ENCODE results near the gene TRPV6. TPM values are rescaled to one million over a fixed set of nuclear protein-coding genes. Genes with fewer than 3 reads are reported as not detected.
A peak's percentile ranks its signal among the peaks of the same experiment; 100 is the strongest.

The TRPV6 gene
- total RNA-seq, 6 donors from 2014 or later = 0.23 to 1.5 (median 0.68) TPM

DNA sequence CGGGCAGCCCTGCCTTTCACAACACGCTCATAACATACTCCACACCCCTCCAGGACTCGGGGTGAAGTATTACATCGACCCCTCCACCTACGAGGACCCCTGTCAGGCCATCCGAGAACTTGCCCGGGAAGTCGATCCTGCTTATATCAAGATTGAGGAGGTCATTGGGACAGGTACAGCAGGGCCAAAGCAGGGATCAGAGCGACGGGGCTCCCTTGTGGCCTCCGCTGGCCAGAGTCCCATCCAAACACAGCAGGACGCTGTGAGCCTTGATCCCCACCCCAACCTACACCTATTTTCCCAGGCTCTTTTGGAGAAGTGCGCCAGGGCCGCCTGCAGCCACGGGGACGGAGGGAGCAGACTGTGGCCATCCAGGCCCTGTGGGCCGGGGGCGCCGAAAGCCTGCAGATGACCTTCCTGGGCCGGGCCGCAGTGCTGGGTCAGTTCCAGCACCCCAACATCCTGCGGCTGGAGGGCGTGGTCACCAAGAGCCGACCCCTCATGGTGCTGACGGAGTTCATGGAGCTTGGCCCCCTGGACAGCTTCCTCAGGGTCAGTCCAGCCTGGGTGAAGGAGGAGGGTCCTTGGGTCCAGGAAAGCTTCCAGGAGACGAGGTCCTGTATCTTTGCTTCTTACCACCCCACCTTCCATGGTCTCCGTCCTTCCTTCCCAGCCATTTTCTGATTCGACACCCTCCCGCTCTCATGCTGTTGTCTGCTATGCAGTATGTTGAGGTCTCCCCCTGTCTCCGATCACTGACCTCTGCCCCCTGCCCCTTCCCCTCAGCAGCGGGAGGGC is 17.2 kb downstream of the TRPV6 start:
- TF ChIP-seq, protein P1, sequence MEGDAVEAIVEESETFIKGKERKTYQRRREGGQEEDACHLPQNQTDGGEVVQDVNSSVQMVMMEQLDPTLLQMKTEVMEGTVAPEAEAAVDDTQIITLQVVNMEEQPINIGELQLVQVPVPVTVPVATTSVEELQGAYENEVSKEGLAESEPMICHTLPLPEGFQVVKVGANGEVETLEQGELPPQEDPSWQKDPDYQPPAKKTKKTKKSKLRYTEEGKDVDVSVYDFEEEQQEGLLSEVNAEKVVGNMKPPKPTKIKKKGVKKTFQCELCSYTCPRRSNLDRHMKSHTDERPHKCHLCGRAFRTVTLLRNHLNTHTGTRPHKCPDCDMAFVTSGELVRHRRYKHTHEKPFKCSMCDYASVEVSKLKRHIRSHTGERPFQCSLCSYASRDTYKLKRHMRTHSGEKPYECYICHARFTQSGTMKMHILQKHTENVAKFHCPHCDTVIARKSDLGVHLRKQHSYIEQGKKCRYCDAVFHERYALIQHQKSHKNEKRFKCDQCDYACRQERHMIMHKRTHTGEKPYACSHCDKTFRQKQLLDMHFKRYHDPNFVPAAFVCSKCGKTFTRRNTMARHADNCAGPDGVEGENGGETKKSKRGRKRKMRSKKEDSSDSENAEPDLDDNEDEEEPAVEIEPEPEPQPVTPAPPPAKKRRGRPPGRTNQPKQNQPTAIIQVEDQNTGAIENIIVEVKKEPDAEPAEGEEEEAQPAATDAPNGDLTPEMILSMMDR (IDR thresholded peaks at IDR 0.05) = no peak
- TF ChIP-seq POLR2AphosphoS5 (IDR thresholded peaks at IDR 0.05) = no peak

DNA sequence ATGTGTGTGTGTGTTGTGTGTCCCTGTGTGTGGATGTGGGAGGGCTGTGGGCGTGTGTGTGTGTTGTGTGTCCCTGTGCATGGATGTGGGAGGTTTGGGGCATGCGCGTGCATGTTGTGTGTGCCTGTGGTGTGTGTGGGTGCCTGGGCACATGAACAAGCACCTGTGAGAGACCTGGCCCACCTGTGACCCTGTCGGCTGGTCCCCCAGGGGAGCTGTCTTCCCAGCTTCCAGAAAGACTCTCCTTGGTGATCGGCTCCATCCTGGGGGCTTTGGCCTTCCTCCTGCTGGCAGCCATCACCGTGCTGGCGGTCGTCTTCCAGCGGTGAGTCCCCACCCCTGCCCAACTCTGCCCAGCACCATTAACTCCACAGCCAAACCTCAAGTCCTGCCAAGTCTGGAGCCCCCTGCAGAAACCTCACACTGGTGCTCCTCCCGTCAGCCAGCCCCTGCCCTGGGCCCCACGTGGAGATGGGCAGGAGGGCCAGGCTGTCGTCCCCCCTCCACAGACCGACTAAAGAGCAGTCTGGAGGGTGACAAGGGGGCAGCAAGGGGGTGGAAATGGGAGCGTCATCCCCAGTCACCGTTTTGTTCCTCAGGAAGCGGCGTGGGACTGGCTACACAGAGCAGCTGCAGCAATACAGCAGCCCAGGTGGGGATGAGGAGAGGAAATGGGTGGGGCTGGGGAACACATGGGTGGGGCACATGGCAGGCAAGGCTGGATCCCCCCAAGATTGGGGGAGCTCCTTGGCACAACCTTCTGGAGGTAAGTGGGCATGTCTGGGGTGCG is 18.0 kb downstream of the TRPV6 start:
- no peak for TF ChIP-seq POLR2A (IDR thresholded peaks at IDR 0.05)
- TF ChIP-seq, protein P1 (IDR thresholded peaks at IDR 0.05) = no peak
- no peak for TF ChIP-seq POLR2AphosphoS5 (IDR thresholded peaks at IDR 0.05)
- TF ChIP-seq EP300 (IDR thresholded peaks at IDR 0.05) = no peak
- Histone ChIP-seq H3K4me3 (no peak overlapping the region), H3K27me3 (no peaks in the 10 kb centered on the region), H3K36me3 (peaks cover 0 to 6% (median 0%) of the 10 kb centered on the region in 4 donors), H3K9me3 (no peaks in the 10 kb centered on the region), H3K4me1 (no peaks in the 10 kb centered on the region), H3K27ac (no peak overlapping the region)
- 76 to 81% methylated on average over 9 to 18 of the region's 18 CpGs for WGBS, 2 donors
- DNase-seq (peak in 1 of 2 donors; percentile 49), ATAC-seq (ENCODE audit: low FRiP score in 2 of 2) (no peak)

More for the DNA sequence above, 17.2 kb downstream of the TRPV6 start:
- Histone ChIP-seq H3K4me3 (no peak overlapping the region), H3K27me3 (no peaks in the 10 kb centered on the region), H3K27ac (no peak overlapping the region), H3K4me1 (no peaks in the 10 kb centered on the region), H3K9me3 (no peaks in the 10 kb centered on the region), H3K36me3 (peaks cover 0 to 6% (median 0%) of the 10 kb centered on the region in 4 donors)
- DNase-seq = peak in 1 of 2 donors; percentile 83
- WGBS, 2 donors = 75 to 86% methylated on average over 23 to 30 of the region's 31 CpGs
- no peak for ATAC-seq (ENCODE audit: low FRiP score in 2 of 2)

DNA sequence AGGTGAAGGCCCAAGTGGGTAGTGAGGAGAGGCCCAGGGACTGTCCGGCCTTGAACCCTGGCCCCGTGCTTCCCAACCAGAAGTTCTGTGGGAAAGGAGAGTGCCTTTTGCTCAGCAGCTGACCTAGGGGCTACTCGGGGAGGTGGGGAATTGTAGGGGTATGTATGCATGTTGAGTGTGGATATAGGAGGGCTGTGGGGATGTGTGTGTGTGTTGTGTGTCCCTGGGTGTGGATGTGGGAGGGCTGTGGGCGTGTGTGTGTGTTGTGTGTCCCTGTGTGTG is 18.5 kb downstream of the TRPV6 start:
- TF ChIP-seq EP300 (IDR thresholded peaks at IDR 0.05) (no peak), POLR2AphosphoS5 (IDR thresholded peaks at IDR 0.05) (no peak), POLR2A (IDR thresholded peaks at IDR 0.05) (no peak)
- TF ChIP-seq, protein P1 (IDR thresholded peaks at IDR 0.05) = no peak
- Histone ChIP-seq H3K27me3 (no peaks in the 10 kb centered on the region), H3K36me3 (peaks cover 0 to 6% (median 0%) of the 10 kb centered on the region in 4 donors), H3K4me1 (no peaks in the 10 kb centered on the region), H3K4me3 (no peak overlapping the region), H3K27ac (no peak overlapping the region), H3K9me3 (no peaks in the 10 kb centered on the region)
- DNase-seq = no peak
- 71 to 77% methylated on average over 4 of the region's 4 CpGs for WGBS, 2 donors
- ATAC-seq (ENCODE audit: low FRiP score in 2 of 2) = no peak

DNA sequence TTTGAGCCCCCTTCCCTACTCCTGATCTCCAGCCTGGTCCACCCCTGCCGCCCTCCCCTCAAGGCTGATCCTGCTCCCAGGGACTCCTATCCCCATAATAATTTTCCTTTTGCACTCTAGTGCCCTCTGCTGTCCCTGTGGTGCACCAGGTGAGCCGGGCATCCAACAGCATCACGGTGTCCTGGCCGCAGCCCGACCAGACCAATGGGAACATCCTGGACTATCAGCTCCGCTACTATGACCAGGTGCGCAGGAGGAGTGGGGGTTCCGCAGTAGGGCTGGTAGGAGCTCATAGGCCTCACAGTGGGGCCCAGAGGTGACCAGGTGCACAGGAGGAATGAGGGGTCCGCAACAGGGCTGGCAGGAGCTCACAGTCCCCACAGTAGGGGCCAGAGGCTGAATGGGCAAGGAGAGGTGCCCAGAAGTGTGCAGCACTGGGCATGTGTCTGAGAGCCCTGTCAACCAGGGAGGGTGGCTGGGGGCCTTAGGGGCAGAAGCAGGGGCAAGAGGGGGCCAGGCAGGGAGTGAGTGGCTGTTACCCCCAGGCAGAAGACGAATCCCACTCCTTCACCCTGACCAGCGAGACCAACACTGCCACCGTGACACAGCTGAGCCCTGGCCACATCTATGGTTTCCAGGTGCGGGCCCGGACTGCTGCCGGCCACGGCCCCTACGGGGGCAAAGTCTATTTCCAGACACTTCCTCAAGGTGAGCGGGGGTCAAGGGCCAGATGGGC is 19.0 kb downstream of the TRPV6 start:
- no peak overlapping the region for H3K4me3 ChIP-seq
- no peak for TF ChIP-seq EP300 (IDR thresholded peaks at IDR 0.05)
- TF ChIP-seq POLR2A (IDR thresholded peaks at IDR 0.05) = no peak
- TF ChIP-seq, protein P1 (IDR thresholded peaks at IDR 0.05) = peak in 5 of 6 experiments; percentile 14 to 53 (median 42)
- no peak overlapping the region for H3K27ac ChIP-seq
- ATAC-seq (ENCODE audit: low FRiP score in 2 of 2) (peak; percentile 12 to 32), DNase-seq (peak in 1 of 2 donors; percentile 63)
- no peaks in the 10 kb centered on the region for H3K4me1 ChIP-seq
- peaks cover 0 to 6% (median 0%) of the 10 kb centered on the region in 4 donors for H3K36me3 ChIP-seq
- whole genome bisulfite sequencing, 2 donors = 70 to 86% methylated on average over 14 to 18 of the region's 18 CpGs
- no peaks in the 10 kb centered on the region for H3K9me3 ChIP-seq
- H3K27me3 ChIP-seq = no peaks in the 10 kb centered on the region
